ENCODE results near the gene CCDC149.

CCDC149 gene

DNA sequence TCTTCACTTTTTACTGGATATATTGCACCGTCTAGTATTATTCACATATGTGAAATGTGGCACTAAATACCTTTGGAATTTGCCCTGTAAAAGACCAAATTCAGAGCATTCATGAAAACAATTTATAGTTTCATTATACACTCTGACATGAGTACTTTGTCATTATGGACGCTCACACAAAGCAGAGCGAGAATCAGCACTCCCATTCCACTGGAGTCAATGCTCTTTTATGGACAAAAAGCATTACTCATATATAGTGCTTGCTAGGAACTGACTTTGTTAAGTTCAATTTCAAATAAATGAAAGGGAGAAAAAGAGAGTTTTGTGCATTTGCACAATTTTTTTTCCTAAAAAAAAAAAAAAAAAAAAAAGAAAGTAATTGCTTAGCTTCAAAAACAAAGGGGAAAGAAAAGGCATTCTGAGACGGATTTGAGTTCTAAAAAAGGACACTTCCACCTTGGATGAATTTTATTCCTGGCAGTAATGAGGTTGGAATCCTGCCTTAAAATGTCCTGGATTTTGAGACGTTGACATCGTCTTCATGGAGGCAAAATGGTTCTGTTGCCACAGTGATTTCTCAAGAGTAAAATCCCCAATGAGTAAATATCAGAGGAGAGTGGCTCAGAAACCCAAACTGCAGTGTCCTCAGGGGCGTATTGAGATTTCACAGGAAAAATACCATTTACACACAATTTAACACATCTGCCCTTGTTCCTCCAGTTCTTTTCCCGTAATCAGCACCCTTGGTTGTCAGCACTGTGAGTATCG lies 34.8 kb downstream of the CCDC149 start:
- DNase-seq: no peak

DNA sequence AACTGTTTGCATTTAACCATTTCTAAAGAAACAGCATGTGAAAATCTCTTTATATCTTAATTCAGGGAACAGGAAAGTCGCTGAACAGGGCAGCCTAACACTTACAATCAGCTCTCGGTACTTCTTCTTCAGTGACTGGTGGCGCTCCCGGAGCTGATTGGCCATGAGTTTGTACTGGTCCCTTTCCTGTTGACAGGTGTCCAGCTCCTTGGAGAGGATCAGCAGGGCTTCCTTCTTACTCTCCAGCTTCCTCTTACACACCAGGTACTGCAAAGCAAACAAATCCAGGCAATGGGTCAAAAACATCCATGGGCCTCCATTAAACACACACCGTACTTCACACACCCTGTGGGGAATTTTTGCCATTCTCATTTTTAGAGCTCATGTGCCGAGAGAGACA lies 36.4 kb downstream of the CCDC149 start:
- DNase-seq: no peak

DNA sequence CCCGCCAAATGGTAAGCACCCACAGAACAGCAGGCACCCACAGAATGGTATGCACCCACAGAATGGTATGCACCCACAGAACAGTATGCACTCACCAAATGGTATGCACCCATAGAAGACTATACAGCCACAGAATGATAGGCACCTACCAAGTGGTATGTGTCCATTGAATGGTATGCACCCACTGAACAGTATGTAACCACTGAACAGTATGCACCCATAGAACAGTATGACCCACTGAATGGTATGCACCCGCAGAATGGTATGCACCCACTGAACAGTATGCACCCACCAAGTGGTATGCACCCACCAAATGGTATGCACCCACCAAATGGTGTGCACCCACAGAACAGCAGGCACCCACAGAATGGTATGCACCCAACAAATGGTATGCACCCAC lies 40.1 kb downstream of the CCDC149 start:
- no peak for DNase-seq

DNA sequence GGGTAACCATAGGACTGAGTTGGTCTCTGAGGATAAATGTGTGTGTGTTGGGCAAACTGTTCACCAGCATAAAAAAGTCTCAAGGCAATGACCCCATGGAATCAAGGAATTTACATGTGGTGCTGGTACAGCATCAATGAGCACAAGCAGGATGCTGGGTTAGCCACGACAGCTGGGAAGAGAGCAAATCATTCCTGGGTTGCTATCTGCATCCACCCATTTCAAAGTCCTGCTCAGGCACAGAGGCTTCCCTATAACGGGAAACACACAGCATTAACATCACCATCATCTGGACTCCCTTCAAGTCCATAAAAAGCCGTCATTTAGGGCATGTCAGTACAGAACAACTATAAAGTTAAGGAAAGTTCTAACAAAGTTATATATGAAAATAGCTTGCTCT lies 41.6 kb downstream of the CCDC149 start:
- DNase-seq: no peak

DNA sequence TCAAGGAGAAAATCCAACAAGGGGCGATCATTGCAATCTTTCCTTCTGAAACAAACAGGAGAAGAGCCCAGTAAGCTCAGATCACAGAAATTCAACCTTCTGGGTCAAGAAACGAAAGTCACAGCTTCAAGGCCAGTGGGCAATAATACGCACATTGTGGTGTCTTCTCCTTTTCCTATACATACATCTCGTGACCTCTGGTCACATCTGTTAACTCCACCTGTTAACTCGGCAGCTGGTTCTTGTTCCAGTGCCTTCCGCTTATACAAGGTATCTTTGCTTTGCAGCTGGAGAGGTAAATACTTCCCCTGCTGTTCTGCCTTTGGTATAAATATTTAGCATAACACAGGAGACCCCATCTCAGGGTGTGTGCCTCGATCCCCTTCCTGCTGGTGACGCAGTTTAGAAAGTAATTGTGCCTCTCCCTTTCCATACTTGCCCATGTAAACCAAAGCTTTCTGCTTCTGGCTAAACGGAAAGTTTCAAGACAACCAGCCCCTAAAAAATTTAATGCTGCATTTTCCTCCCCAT lies 45.0 kb downstream of the CCDC149 start:
- DNase-seq: no peak

DNA sequence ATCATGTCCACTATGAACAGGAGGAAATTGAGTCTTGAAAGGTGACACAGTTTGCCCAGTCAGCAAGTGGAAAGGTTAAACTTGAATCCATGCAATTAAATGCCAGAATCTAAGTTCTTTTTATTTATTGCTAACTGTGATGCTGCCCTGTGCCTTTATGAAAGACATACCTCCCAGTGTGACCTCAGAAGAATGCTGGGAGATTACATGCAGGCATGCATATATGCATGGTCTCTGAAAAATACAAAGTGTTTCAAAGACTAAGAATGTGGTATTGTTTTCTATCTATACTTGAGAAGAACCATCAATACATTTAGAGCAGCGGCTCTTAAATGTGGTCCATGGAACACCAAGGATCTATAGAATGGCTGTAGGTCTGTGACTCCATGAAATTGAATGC lies 45.6 kb downstream of the CCDC149 start:
- no peak for DNase-seq

DNA sequence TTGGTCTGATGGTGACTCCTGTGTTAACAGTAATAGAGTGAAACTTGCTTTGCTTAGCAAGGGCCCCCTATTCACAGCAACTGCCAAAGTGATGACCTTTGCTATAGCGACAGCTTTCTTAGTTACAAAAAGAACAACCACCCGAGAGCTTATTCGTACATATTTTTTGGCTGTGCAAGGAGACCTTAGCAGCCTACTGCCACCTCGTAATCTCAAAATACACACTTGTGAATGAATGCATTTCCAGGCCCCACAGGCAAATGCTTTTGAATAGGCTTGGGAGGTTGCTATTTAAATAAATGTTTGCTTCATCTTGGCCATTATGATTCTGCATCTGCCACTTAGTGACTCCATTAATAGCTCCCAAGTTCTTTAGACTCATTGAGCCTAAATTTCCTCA lies 47.4 kb downstream of the CCDC149 start:
- DNase-seq: no peak

DNA sequence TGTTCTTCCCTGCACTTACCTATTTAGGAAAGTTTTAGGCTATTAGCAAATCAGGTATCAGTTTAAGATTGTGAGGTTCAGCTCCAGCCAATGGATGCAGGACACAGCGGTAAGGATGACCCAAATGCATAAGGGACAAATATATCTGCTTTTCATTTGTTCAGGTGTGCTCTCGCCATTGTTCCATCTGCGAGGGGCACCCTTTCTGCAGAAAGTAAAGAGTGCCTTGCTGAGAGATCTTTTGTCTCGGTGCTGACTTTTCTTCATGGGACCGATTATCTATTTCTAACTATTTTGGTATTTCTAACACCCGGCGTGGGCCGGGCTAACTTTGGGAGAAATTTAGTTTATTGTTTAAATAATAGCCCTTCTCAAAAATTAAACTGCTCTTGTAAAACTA lies 49.0 kb downstream of the CCDC149 start:
- no peak for DNase-seq

DNA sequence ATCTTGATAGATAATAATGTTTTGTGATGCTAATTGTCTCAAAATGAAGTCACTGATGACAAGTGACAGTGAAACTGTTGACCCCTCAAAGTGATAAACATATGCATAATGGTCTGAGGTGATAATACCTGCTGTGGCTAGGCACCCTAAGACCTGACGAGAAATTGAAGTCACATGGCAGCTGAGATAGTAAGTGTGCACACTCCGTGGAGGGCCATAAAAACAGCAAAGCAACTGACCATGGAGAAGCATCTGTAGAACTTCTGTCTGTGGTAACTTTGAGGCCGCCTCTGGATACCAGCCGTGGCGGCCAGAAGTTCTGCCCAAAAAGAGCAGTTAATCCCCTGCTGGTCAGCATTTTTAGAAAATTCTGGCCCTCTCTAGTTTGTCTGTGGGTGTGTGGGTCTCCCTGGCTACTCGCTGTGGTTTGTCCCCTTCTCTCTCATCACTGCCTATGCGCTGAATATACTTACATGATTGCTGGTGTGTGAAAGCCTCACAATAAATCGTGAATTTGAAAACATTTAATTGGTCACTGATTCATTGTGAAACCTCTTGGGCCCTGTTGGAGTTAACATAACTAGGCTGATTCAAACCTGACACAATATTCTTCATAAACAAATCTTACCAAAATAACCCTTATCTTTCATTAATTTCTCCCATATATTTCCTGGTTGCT lies 50.6 kb downstream of the CCDC149 start:
- DNase-seq: no peak

DNA sequence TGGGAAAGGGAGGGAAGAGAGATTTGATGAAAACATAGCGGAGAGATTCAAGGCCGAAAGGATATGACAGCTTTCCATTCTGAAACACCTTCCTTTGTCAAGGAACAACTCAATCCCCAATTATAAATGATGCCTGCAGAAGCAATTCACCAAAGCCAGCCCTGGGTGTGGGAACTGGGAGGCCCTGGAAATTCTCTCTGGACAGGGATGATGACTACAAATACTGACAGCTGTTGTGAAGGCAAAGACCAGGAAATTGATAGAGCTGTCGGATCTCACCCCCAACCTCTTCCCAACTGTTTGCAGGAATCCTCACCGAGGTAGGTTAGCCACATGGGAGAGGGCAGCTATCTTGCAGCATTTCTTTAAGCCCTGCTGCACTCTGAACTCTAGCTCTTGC lies 54.3 kb downstream of the CCDC149 start:
- DNase-seq: no peak

DNA sequence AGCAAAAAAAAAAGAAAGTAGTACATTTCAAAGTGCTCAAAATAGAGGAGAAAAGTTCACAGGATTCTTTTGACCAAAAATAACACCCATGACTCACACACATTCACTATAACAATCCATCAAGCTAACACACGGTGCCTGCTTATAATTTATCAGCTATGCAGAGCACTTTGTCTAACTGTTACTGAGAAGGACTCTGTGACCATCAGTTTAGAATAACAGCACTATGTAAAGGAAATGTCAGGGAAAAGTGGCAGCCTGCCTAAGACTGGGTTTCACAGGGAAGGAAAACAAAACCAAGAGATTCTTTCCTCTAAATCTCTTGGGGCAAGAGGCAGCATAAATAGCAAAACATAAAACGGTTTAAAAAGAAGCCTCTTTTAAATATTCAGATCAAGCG lies 54.8 kb downstream of the CCDC149 start:
- DNase-seq: no peak

DNA sequence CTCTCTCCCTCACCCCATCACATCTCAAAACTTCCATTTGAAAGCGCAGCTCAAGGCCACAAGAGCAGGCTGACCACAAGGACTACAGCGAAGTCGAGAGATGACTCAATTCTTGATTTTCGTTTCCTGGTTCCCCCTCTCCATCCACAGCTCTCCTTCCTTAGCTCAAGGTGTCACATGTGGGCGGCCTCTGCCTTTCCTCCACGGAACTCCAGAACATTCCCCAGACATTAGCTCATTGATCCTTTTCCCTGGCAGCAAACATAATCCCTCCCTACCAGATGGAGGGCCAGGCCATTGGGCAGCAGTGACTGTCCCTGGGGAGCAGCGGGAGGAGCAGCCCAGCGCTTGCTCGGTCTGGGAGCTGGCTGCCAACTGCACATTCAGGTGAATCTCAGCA lies 56.3 kb downstream of the CCDC149 start:
- DNase-seq: no peak

DNA sequence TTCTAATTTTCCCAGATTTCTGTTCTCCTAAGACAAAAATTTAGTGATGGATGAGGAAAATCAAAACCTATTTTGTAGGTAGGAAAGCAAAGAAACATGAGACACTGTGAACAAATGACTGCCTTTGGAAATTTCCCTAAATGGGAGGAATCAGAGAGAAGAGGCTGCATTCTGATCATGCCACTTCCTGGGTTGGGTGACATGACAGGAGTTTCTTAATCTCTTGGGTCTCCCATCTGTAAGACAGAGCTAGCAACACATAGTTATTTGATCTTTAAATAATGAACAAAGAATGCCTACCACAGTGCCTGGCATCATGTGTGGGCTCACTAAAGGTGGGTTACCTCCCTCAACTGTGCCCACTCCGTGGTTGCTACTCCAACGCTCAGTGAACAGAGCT lies 57.1 kb downstream of the CCDC149 start:
- no peak for DNase-seq

DNA sequence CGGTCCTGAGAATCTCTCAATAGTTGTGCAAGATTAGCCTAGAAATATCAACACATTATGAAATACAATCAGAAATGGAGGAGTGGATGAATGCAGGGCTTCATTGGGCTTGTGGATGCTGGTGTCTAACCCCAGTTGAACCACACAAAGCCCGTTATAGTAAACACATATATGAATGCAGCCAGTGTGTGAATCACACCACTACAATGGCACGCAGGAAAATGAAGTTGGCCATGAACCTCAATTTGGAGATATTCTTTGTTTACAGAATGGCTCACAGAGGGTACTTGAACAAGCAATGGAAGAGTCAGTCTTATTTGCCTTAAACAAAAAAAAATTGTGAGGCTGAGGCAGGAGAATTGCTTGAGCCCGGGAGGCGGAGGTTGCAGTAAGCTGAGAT lies 59.7 kb downstream of the CCDC149 start:
- no peak for DNase-seq

DNA sequence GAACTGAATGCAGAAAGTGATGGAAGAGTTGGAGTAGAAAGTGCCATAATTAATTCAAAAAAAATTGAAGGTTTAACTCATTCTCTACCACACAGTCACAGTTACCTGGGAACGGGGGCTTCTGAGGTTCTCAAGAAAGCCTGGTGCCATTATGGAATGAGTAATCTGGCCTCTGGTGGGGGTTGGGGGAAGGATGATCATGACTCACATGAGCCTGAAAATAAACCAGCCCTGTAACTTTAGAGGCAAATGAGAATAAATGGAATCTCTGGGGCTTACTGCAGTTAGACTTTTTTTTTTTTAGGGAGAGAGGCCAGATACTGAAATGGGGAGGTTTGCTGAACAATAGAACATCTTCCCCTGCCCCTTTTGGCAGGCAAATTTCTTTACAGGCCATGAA lies 62.2 kb downstream of the CCDC149 start:
- DNase-seq: no peak

DNA sequence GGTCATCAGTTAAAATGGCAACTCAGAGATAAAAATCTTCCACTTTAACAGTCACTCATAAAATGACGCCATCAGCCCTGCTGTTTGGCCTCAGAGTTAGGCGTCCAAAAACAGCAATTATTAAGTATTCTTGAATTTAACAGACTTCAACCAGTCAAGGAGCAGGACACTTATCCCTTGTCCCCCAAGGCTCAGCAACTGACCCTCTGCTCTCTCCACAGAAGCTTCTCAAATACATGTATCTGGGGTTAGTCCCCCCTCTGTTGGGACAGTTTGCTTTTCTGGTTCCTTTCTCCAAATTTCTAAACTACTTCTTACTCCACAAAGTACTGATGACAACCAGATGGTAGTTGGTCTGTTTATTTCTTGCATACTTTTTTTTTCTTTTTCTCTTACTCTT lies 63.1 kb downstream of the CCDC149 start:
- DNase-seq: no peak

DNA sequence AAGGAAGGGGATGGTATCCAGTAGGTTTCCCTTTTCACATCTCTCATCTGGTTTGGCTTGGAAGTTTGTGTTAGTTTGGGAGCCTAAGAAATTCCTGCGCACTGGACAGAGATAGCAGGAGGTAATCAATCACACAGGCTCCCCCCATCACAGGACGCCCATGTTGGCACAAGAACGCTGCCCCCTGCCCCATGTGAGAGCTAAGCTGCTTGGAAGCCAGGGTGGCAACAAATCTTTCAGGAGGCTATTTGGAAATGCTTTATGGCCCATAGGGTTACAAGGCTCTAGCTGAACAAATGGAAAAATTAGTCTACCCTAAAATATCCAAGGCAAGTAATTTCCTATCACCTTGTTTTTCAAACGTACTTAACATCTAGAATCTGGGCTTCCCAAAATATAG lies 63.5 kb downstream of the CCDC149 start:
- DNase-seq: no peak

DNA sequence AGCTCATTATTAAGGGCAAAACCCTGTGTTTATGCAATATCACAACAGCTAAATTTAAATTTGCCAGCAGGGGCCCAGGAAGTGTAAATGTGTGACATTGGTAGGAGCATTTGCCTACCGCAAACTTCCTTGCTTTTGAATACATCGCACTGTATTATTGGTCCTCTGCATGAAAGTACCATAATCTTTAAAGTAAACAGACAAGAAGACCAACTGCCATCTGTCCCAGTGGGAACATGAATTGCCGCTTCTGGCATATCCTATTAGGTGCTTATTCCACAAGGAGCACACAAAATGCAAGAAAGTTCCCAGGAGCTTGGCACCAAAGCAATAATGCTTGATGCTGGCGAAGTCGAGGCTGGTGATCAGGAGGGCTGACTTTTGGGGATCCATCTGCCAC lies 66.1 kb downstream of the CCDC149 start:
- DNase-seq: no peak

DNA sequence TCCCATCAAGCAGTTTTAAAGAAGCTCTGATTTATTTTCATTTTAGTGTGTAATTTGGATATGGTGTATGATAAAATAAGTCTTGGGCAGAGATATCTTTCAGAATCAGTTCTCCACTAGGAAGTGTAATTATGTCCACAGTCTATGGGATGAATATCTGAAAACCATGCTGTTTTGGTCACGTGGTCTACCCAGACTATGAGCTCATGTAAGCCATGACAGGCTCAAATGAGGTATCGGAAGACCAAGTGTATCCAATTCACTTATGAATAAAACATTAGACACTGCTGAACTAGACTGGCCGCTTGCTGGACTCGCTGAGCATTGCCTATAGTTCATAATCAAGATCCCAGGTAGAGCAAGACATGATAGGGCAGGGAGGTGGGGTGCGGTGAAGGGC lies 66.9 kb downstream of the CCDC149 start:
- DNase-seq: no peak

DNA sequence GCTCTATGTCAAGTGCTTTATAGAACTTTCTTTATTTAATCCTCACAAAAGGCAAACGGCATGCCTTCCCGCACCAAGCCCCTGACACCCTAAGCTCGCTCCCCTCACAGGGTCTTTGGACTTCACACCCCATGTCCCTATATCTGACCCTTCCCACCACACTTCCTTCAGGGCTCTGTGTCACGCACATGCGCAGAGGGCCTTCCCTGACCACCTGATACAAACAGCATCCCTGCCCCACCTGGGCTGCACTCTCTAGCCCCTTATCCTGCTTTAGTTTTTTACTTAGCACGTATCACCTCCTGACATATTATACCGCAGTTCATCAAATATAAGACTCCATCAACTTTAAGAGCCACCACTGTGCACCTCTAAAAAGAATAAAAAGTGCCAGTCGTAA lies 67.7 kb downstream of the CCDC149 start:
- DNase-seq: no peak

DNA sequence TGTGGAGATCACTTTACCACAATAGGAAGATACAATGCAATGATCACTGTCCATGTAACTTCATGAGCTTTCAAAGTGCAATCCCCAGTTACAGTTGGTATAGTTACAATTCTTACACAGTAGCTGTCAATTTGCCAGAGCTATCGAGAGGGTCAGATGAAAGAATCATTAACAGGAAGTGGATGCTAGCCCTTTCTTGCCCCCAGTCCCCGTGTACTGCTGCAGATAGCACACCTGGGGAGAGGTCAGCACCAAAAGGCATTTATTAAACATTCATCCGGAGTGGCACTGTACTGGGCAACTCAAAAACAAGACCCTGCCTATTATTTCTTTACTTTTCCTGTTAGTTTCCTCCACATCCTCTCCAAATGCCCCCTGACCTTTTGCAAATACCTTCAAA lies 69.7 kb downstream of the CCDC149 start:
- no peak for DNase-seq

DNA sequence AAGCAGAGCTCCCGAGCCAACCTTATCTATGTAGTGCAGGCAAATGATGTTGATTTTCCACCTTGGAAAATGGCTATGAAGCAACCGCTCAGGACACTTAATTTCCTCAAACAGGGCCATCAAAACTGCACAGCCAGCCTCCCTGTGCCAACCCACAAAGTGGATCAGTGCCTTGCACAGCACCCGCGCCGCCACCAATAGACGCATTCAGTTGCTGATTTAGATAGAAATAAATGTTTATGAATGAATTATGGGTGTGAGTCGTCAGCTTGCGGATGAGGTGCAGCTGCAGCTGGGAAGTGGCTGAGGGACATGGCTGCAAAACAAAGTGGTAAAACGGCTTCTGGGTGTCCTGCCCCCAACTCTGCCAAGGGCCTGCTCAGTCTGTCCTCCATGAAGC lies 70.5 kb downstream of the CCDC149 start:
- DNase-seq: no peak

DNA sequence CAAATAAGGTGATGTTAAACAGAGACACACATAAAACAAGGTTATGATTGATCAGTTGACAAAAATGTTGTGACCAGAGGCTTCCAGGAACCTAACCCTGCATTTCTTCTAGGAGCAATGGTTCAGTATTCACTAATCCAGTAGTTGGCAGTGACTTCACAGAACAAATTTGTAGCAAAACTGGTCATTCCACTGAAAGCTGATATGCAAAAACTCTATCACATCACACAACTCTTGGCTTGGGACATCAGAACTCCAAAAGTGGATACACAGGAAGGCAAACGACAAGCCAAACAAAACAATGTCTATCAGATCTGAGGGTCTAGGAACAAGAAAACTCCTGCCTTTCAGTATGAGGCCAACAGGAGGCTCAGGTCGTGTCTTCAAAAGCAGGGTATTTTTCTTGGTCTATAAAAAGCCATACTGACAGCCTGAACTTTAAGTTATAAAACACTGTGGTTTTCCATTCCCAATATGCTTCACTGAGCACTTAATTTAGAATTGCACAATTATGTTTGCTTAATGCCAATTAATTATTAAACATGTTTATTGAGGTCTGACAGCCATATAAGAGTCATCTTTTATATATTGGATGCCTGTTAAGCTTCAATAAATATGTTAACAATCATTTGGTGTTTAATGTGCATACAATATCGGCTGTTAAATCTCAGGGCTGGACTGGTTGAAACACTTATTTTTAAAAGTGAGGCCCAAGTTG lies 71.9 kb downstream of the CCDC149 start:
- no peak for DNase-seq

DNA sequence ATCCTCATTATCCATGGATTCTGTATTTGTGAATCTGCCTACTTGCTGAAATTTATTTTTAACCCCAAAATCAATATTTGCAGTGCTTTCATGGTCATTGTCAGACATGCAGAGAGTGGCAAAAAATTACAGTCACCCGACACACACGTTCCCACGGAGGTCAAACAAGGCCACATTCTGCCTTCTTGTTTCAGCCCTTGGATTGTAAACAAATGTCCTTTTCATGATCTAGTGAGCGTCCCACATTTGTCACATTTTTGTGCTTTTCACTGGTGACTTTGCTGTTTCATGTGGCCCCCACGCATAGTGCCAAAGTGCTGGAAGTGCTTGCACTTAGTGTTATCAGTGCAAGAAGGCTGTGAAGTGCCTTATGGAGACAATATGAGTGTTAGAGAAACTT lies 72.5 kb downstream of the CCDC149 start:
- DNase-seq: no peak

Data from NCI-H345 (cell line).